ENCODE results near the gene MAST4.
A peak's percentile ranks its signal among the peaks of the same experiment; 100 is the strongest.

Gene MAST4

DNA sequence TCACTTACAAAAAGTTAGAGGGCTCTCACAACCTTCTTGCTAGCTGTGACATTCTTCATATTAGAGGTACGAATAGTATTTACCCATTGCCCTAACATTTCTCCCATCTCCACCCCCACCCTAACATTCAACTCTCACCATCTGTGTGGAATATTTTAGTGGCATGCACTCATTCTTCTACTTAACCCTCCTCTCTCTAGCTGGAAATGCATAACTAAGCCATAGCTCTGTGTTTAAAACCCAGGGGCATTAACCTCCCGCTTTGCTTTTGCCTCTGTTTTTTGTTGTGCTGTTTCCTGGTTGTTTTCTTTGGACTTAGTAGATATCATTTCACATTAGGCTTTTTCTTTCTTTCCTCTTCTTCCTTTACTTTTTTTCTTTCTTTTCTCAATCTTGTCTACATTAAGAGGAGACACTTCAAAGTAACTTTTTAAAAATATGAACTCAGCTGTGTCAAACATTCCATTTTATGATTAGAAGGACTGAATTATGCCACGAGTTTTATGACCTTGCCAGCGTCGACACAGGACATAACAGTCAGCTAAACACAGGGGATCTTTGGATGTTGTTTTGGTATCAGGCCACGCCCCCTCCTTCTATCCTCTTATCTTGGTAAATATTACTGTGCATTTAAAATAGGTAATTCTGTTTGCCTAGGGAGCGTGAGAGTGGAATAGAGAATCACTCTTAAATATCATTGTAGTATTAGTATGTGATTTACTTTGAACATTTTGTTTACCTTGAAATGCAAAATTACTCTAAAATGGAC is 364.4 kb downstream of the MAST4 start:
- Histone ChIP-seq H3K4me3 (ENCODE audit: severe bottlenecking) (no peak overlapping the region), H3K4me1 (ENCODE audit: insufficient read depth, poor library complexity, severe bottlenecking) (peaks cover 26% of the 10 kb centered on the region), H3K27ac (ENCODE audit: poor library complexity, severe bottlenecking) (peak overlapping the region; percentile 49), H3K9me3 (ENCODE audit: severe bottlenecking) (no peaks in the 10 kb centered on the region), H3K27me3 (ENCODE audit: insufficient read depth, poor library complexity, severe bottlenecking) (no peaks in the 10 kb centered on the region), H3K36me3 (ENCODE audit: low read depth) (no peaks in the 10 kb centered on the region)
- ATAC-seq (ENCODE audit: low read depth) = no peak
- TF ChIP-seq, protein P1, sequence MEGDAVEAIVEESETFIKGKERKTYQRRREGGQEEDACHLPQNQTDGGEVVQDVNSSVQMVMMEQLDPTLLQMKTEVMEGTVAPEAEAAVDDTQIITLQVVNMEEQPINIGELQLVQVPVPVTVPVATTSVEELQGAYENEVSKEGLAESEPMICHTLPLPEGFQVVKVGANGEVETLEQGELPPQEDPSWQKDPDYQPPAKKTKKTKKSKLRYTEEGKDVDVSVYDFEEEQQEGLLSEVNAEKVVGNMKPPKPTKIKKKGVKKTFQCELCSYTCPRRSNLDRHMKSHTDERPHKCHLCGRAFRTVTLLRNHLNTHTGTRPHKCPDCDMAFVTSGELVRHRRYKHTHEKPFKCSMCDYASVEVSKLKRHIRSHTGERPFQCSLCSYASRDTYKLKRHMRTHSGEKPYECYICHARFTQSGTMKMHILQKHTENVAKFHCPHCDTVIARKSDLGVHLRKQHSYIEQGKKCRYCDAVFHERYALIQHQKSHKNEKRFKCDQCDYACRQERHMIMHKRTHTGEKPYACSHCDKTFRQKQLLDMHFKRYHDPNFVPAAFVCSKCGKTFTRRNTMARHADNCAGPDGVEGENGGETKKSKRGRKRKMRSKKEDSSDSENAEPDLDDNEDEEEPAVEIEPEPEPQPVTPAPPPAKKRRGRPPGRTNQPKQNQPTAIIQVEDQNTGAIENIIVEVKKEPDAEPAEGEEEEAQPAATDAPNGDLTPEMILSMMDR (IDR thresholded peaks at IDR 0.05; ENCODE audit: poor library complexity, severe bottlenecking) = no peak
- DNase-seq (ENCODE audit: low spot score) = no peak

DNA sequence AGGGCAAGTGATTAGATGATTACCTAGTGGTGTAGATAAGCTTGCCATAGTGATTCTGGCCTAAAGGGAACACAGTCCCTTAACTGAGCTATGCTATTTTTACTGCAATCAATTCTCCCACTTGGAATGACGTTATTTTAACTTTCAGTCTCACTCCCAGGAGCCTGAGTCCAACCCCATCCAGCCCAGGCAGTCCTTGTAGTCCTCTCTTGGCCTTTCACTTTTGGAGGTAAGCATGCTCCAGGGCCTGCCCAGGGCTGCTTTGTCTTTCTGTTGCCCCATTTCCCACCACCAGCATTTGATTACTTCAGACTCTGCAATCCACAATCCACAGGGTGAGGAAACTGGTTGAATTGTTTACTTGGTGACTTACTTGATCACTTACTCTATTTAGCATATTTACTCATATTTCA is 367.4 kb downstream of the MAST4 start:
- no peak overlapping the region for H3K27ac ChIP-seq (ENCODE audit: poor library complexity, severe bottlenecking)
- no peaks in the 10 kb centered on the region for H3K36me3 ChIP-seq (ENCODE audit: low read depth)
- H3K4me1 ChIP-seq (ENCODE audit: insufficient read depth, poor library complexity, severe bottlenecking) = peaks cover 17% of the 10 kb centered on the region
- H3K9me3 ChIP-seq (ENCODE audit: severe bottlenecking) = no peaks in the 10 kb centered on the region
- H3K4me3 ChIP-seq (ENCODE audit: severe bottlenecking) = no peak overlapping the region
- no peaks in the 10 kb centered on the region for H3K27me3 ChIP-seq (ENCODE audit: insufficient read depth, poor library complexity, severe bottlenecking)
- ATAC-seq (ENCODE audit: low read depth) = peak; percentile 30; the same call in 2 of the 3 replicates
- TF ChIP-seq, protein P1 (IDR thresholded peaks at IDR 0.05; ENCODE audit: poor library complexity, severe bottlenecking) = no peak
- no peak for DNase-seq (ENCODE audit: low spot score)

DNA sequence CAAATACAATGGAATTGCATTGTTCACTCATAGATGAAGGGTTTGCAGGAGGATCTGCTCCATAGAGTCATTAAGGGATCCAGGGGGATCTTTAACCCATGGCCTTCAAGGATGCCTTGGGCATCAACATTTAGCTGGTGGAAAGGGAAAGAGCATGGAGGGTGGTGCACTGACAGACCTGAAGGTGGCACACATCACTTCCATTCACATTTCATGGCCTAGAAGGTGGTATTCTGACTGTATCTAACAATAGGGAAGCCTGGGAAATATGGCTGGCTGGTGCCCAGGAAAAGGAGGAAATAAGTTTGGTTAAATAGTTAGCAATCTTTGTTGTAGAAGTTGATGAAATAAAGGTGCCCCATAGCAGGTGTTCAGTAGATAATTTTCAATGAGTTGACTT is 370.2 kb downstream of the MAST4 start:
- H3K4me3 ChIP-seq (ENCODE audit: severe bottlenecking) = no peak overlapping the region
- H3K9me3 ChIP-seq (ENCODE audit: severe bottlenecking) = no peaks in the 10 kb centered on the region
- H3K27me3 ChIP-seq (ENCODE audit: insufficient read depth, poor library complexity, severe bottlenecking) = no peaks in the 10 kb centered on the region
- TF ChIP-seq, protein P1 (IDR thresholded peaks at IDR 0.05; ENCODE audit: poor library complexity, severe bottlenecking) = no peak
- H3K27ac ChIP-seq (ENCODE audit: poor library complexity, severe bottlenecking) = no peak overlapping the region
- H3K36me3 ChIP-seq (ENCODE audit: low read depth) = no peaks in the 10 kb centered on the region
- DNase-seq (ENCODE audit: low spot score) = no peak
- no peak for ATAC-seq (ENCODE audit: low read depth)
- H3K4me1 ChIP-seq (ENCODE audit: insufficient read depth, poor library complexity, severe bottlenecking) = no peaks in the 10 kb centered on the region

- Histone ChIP-seq H3K36me3 (ENCODE audit: low read depth) (no peaks in the 10 kb centered on the region), H3K4me1 (ENCODE audit: insufficient read depth, poor library complexity, severe bottlenecking) (no peaks in the 10 kb centered on the region), H3K9me3 (ENCODE audit: severe bottlenecking) (no peaks in the 10 kb centered on the region), H3K27ac (ENCODE audit: poor library complexity, severe bottlenecking) (no peak overlapping the region), H3K4me3 (ENCODE audit: severe bottlenecking) (no peak overlapping the region), H3K27me3 (ENCODE audit: insufficient read depth, poor library complexity, severe bottlenecking) (no peaks in the 10 kb centered on the region)
- TF ChIP-seq, protein P1 (IDR thresholded peaks at IDR 0.05; ENCODE audit: poor library complexity, severe bottlenecking) = no peak
- DNase-seq (ENCODE audit: low spot score) (no peak), ATAC-seq (ENCODE audit: low read depth) (no peak)
These were observed 370.9 kb downstream of the MAST4 start for GRCh38 chr5:66967102-66967501.

DNA sequence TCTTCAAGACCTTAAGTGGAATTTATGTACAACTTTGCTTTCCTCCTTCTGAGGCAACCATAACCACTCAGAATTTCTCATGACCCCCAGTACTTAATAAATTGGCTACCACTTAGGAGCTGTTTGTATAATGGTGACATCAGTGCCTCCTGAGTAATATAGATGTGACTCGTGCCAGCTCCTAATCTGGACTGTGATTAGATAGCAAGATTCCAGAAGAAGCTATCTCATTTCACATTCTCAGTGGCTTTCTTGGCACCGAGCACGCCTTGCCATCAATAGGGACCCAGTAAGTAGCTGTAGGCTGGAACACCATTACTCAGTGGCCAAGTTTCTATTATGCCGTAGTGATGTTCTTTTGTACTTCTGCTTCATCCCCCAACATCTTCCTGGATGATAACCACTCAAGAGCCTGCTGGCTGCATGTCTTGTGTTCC is 371.7 kb downstream of the MAST4 start:
- ATAC-seq (ENCODE audit: low read depth) = no peak
- H3K4me1 ChIP-seq (ENCODE audit: insufficient read depth, poor library complexity, severe bottlenecking) = no peaks in the 10 kb centered on the region
- no peaks in the 10 kb centered on the region for H3K9me3 ChIP-seq (ENCODE audit: severe bottlenecking)
- H3K27me3 ChIP-seq (ENCODE audit: insufficient read depth, poor library complexity, severe bottlenecking) = no peaks in the 10 kb centered on the region
- no peaks in the 10 kb centered on the region for H3K36me3 ChIP-seq (ENCODE audit: low read depth)
- DNase-seq (ENCODE audit: low spot score) = no peak
- no peak overlapping the region for H3K4me3 ChIP-seq (ENCODE audit: severe bottlenecking)
- TF ChIP-seq, protein P1 (IDR thresholded peaks at IDR 0.05; ENCODE audit: poor library complexity, severe bottlenecking) = no peak
- H3K27ac ChIP-seq (ENCODE audit: poor library complexity, severe bottlenecking) = no peak overlapping the region

All from RWPE2 (cell line).